ENCODE data around the gene NR4A1.

- TF ChIP-seq, protein P1, sequence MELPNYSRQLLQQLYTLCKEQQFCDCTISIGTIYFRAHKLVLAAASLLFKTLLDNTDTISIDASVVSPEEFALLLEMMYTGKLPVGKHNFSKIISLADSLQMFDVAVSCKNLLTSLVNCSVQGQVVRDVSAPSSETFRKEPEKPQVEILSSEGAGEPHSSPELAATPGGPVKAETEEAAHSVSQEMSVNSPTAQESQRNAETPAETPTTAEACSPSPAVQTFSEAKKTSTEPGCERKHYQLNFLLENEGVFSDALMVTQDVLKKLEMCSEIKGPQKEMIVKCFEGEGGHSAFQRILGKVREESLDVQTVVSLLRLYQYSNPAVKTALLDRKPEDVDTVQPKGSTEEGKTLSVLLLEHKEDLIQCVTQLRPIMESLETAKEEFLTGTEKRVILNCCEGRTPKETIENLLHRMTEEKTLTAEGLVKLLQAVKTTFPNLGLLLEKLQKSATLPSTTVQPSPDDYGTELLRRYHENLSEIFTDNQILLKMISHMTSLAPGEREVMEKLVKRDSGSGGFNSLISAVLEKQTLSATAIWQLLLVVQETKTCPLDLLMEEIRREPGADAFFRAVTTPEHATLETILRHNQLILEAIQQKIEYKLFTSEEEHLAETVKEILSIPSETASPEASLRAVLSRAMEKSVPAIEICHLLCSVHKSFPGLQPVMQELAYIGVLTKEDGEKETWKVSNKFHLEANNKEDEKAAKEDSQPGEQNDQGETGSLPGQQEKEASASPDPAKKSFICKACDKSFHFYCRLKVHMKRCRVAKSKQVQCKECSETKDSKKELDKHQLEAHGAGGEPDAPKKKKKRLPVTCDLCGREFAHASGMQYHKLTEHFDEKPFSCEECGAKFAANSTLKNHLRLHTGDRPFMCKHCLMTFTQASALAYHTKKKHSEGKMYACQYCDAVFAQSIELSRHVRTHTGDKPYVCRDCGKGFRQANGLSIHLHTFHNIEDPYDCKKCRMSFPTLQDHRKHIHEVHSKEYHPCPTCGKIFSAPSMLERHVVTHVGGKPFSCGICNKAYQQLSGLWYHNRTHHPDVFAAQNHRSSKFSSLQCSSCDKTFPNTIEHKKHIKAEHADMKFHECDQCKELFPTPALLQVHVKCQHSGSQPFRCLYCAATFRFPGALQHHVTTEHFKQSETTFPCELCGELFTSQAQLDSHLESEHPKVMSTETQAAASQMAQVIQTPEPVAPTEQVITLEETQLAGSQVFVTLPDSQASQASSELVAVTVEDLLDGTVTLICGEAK (IDR thresholded peaks at IDR 0.05; ENCODE audit: borderline replicate concordance), result no peak
- no peak for TF ChIP-seq CBFB (IDR thresholded peaks at IDR 0.05; ENCODE audit: low read depth)
- TF ChIP-seq, protein P2, sequence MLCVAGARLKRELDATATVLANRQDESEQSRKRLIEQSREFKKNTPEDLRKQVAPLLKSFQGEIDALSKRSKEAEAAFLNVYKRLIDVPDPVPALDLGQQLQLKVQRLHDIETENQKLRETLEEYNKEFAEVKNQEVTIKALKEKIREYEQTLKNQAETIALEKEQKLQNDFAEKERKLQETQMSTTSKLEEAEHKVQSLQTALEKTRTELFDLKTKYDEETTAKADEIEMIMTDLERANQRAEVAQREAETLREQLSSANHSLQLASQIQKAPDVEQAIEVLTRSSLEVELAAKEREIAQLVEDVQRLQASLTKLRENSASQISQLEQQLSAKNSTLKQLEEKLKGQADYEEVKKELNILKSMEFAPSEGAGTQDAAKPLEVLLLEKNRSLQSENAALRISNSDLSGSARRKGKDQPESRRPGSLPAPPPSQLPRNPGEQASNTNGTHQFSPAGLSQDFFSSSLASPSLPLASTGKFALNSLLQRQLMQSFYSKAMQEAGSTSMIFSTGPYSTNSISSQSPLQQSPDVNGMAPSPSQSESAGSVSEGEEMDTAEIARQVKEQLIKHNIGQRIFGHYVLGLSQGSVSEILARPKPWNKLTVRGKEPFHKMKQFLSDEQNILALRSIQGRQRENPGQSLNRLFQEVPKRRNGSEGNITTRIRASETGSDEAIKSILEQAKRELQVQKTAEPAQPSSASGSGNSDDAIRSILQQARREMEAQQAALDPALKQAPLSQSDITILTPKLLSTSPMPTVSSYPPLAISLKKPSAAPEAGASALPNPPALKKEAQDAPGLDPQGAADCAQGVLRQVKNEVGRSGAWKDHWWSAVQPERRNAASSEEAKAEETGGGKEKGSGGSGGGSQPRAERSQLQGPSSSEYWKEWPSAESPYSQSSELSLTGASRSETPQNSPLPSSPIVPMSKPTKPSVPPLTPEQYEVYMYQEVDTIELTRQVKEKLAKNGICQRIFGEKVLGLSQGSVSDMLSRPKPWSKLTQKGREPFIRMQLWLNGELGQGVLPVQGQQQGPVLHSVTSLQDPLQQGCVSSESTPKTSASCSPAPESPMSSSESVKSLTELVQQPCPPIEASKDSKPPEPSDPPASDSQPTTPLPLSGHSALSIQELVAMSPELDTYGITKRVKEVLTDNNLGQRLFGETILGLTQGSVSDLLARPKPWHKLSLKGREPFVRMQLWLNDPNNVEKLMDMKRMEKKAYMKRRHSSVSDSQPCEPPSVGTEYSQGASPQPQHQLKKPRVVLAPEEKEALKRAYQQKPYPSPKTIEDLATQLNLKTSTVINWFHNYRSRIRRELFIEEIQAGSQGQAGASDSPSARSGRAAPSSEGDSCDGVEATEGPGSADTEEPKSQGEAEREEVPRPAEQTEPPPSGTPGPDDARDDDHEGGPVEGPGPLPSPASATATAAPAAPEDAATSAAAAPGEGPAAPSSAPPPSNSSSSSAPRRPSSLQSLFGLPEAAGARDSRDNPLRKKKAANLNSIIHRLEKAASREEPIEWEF (IDR thresholded peaks at IDR 0.05; ENCODE audit: insufficient replicate concordance, low read depth, low read length), result no peak
- no peak for TF ChIP-seq POLR2A (IDR thresholded peaks at IDR 0.05; ENCODE audit: low read depth, low read length)
- TF ChIP-seq SUZ12 (IDR thresholded peaks at IDR 0.05; ENCODE audit: unreplicated experiment), result no peak
These were observed 27.0 kb downstream of the NR4A1 start for GRCh38 chr12:52078276-52078675.
